Left lobe of liver (tissue), 2 donors: ENCODE data around the gene VSNL1. TPM values are rescaled to one million over a fixed set of nuclear protein-coding genes. Genes with fewer than 3 reads are reported as not detected.
A peak's percentile ranks its signal among the peaks of the same experiment; 100 is the strongest.

Source experiments
- ATAC-seq: fragments of 200-7000 bp; cut with Tn5 transposase; one replicate; pipeline ENCODE4 v1.9.1; 2020; ENCODE audit warnings: mild to moderate bottlenecking, moderate library complexity
- DNase-seq: peaks from one replicate; pipeline ENCODE4 v3.0.0-alpha.2; 2020; ENCODE audit warnings: low spot score
- total RNA-seq: library from RNA; stranded (reverse); gene quantifications from one replicate; pipeline ENCODE4 v1.2.1, GENCODE V29; 2021
- donor health status: DM: no; HTN: no; CAD: no; lungs with moderate emphysema.
- donor health status: DM: no; HTN: yes; CAD: no.

Gene VSNL1
- 11.9 TPM for total RNA-seq

DNA sequence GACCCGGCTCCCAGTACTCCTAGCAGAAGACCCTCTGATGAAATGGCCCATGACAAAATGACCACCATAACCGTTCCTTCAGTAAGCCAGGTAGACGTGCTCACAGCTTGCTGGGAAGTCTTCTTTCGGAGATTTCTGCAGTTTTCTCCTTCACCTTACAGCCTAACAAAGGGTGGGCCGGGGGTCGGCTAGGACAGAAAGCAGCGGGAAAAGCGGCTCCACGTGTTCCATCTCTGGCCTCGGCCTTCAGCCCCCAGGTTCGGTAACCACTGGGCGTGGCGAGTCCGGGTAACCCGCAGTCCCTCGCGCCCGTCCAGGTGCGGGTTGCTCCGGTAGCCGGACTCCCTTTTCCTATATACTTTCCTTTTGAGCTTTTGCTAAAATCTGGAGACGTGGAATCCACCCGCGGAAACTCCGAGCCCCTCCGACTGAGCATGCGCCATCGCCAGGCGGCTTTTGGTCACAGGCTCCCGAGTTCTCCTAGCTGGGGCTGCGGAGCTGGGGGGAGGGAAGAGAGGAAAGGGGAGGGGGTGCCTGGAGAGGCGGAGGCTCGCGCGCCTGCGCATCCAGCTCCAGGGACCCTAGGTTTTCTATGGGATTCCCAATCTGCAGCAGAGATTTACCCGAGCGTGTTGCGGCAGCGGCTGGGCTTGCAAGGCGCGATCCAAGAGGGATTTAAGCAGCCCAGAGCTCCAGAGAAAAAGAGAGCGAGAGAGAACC lies at the start of gene VSNL1:
Gene VSNL1, plus strand, starts transcription at position 604 of the 720 bp plus-strand sequence. CDS start 51,379 bp downstream, outside the sequence.
- DNase-seq (peak; percentile 96), ATAC-seq (peak; percentile 74)

DNA sequence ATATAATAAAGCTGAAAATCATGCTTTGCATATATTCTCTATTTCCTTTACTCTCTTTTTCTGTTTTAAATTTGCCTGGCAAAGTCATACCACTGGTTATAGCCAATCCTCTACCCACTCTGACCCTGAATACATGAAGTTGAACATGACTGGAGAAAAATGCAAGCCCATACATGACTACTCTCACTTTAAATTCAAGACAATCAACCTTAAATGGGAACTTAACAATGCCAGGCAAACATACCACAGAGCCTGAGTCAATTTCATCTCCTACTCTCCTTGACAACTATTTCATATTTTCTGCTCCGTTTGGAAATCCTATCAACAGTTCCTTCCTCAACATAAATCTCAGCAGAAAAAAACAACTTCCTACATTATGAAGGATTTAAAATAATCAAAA lies 44.9 kb upstream of the VSNL1 start:
- ATAC-seq (no peak), DNase-seq (no peak)

DNA sequence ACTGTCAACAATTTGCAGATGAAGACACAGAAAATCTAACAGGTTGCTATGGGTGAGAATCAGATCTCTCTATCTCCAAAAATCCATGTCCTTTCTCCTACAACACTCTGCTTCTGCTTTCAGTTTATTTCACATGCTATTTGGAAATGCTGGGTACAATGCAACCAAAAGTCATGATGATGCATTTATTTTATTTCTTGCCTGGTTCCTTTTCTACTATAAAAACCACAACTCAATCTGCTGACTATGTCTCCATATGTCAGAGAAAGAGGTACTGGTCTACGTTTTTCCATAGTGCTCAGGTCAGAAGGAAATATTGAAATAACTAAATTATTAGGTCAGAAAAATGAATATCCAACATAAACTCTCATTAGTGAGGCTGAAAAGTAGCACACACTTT lies 42.8 kb upstream of the VSNL1 start:
- ATAC-seq (no peak), DNase-seq (no peak)

DNA sequence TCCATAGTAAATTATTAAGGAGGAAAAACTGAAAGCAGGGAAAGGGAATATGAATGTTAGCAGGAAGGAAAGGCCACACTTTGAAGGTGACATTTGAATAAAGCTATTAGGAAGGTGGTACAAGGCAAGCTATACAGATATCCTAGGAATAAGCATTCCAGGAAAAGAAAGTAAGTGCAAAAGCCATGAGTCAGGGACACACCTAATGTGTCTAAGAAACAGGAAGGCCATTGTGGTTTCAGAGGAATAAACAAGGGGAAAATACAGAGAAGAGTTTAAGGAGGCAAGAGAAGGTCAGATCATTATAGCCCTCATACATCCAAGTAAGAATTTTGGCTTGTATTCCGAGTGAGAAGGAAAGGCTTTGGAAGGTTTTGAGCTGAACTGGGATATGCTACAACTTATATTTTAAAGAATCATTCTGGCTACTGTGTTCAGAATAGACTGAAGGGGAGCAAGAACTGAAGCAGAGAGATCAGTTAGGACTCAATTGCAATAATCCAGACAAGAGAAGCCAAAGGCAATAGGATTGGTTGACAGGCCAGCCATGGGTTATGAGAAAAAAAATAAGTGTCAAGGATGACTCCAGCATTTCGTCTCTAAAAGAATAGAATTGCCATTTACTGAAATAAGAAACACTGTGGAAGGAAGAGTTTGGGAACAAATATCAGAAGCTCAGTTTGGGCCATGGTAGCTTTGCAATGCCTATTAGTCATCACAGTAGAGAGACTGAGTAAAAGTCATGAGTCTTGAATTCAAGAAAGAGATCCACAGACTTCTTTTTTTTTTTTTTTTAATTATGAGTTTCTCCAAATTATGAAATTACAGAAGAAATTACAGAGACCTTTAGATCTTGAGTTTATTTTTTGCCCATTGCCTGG lies 33.5 kb upstream of the VSNL1 start:
- DNase-seq = no peak
- ATAC-seq = no peak

DNA sequence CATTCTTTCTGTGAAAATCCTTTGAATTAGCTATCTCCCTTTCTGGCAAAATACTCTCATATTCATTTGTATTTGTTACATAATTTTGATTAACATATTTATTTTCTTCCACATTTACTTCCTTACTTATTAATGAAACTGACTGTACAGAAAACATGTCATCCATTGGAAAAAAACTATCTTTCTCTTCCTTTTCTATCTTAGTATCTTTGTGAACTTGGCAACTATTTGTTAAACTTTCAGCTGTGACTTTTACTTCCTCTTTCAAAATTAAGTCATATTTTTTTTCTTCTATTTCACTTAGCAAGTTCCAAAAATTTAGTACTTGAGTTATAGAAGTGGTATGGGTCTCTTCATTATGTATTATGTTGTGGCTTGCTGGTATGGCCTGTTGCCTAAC lies 24.8 kb upstream of the VSNL1 start:
- no peak for DNase-seq
- ATAC-seq = no peak

DNA sequence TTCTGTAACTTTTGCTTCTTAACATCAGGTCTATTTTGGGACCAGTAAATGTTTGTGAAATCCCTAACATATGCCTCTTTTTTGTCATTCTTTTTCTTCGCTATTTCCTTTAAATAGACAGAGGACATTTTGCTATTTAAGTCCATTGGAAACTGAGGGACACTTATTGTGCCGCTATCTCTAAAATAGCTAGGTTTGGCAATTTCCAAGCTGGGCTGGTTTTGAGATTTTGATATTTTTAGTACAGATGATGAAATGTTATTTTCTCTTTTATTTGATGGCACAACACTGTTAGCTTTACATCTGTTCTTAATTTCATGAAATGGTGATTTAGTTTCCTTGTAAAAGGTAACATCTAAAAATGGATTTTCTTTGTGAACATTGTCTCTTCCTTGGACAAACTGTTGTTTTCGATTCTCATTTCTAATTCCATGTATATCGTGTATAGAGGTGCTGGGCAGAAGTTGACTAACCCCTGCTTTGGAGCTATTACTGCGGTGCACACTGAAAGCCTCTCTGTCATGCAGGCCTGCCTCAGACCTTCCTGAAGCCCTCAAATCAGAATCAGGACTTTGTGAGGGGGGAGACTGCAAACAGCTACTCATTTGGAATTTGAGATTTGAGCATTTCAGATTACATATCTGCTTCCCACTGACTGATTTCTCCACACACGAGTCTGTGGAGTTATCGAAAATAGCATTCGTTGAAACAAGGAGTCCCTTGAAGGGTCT lies 22.9 kb upstream of the VSNL1 start:
- DNase-seq = no peak
- peak; percentile 50 for ATAC-seq

DNA sequence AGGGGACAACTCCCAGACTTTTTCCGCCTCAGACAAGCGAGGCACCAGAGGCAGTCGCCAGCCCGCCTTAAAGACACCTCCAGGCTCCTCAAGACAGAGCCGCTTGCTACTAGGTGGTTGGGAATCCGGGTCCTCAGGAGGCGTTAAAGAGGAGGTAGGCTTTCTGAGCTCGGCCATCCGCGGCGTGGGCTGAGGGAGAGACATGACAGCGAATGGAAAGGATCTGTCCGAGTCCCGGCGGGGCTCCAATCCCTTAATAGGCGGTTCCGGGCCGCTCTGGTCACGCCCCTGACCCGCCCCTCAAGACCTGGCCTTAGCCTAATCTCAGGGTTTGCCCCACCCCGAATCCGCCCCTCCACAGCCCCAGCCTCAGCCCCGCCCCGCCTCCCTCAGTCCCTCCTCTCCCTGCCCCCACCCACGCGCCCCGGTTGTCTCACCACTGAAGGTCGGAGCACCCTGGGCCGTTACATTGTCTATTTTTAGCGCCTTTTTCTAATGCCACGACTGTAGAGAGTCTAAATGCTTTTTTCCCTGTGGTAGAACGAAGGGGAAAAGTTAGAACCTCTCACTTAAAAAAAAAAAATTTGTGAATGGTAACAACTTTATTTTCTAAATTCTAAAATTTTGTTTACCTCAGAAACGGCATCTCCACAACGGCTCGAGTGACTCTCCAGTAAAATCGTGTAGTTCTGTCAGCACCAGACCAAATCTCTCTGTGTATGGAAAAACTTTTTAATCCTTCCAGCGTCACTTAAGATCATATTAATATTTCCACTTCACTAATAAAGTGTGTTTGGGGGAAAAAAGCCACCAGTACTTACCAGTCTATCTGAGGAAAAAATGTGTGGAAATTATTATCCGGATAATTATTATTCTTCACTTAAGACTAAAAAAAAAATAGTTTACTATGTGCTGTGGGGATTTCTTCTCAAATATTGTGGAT lies 22.0 kb upstream of the VSNL1 start, which contains the start of gene RAD51AP2:
Gene RAD51AP2, minus strand, starts transcription at position 229 of the 943 bp plus-strand sequence. Its CDS starts 25 bp downstream, at position 204.
- peak; percentile 88 for DNase-seq
- ATAC-seq = peak; percentile 99

DNA sequence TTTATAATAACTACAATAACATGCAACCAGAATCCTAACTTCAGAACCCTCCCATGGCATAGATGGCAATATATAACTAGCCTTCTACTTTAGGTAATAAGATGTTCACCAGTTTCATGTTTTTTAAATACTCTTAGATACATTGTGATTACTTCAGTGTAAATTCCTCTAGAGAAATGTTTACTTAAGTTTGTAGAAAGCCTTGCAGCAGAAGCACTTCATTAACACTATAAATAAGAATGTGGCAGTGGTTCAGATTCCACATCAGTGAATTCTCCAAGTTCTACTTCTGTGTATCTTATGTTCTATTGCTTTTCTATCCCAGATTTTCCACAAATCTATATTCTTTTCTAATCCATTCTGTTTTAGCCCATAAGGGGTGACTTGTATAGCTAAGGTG lies 21.0 kb upstream of the VSNL1 start:
- ATAC-seq = no peak
- no peak for DNase-seq

DNA sequence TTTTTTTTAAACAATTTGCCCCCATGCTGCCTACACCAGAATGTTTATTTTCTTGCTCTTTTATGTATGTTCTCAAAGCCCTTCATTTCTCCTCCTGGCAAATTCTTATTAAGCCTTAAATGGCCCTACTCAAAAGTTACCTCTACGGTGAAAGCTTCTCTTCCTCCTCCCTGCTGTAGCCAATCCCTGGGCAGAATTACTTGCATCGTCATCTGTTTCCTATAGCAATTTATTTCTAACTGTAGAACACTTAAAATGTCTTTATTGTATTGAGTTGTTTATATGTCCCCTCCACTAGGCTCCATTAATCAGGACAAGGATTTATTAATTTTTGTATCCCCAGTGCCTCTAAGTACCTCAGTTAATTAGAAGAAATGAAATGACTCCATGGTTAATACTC lies 19.7 kb upstream of the VSNL1 start:
- no peak for ATAC-seq
- no peak for DNase-seq

DNA sequence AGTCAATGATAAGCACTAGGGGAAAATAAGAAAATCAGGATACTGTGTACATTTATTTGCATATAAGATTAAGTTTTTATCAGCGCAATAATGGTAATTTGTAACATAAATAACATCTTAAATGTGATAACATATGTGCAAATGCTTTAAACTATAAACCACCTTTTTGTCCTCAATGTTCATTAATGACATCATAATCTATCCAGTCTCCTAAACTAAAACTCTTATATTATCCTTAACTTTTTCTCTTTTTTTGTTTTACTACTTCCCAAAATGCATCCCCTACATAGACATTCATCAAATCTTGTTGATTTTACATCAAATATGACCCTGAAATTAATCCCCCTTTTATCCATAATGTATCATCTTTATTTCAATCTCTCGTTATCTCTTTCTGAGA lies 18.9 kb upstream of the VSNL1 start:
- DNase-seq (no peak), ATAC-seq (no peak)

DNA sequence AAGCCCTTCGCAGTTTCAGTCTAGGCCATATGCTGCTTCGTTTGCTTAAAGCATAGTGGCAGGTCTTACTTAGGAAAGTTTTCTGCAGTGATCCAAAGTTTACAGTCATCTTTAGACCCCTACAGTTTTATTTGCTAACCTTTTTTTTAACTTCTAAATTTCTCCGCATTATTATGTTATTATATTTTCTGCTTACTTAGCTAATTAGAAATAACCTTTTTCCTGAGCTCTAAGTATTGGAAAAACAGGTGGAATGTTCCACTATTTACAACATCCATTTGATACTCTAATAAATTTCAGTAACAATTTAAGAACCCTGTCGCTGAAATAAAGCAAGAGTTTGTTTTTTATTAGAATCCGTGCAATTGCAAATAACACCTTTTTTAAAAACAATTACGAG lies 18.2 kb upstream of the VSNL1 start:
- DNase-seq = no peak
- no peak for ATAC-seq

DNA sequence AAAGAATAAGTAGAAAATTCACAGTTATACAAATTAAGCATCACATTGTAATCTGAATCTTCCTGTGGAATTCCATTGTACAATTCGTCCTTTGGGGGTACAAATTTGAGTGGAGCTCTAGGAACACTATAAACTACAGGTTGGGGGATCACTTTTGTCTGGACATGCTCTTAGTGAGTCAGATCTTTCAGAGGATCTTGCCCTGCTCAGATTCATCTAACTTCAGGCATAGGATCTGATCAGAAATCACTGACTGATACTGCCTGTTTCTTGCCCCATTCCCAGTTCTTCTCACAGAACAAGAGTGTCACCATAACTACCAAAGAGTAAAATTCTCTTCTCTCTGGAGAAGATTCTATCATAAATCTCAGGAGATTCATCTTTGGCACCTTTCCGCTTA lies 10.7 kb upstream of the VSNL1 start:
- ATAC-seq = no peak
- no peak for DNase-seq

DNA sequence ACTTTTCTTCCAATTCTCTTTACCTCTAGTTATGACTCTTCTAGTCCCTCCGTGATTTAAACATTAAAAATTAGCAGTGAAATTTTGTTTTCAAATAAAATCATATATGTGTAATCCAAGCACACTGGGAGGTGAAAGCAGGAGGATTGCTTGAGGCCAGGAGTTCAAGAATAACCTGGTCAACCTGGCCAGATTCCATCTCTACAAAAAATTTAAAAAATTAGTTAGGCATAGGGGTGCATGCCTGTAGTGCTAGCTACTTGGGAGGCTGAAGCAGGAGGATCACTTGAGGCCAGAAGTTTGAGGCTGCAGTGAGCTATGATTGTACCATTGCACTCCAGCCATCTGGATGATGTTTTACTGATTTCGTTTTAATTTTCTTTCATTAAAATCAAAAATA lies 7.0 kb upstream of the VSNL1 start:
- ATAC-seq (no peak), DNase-seq (no peak)

DNA sequence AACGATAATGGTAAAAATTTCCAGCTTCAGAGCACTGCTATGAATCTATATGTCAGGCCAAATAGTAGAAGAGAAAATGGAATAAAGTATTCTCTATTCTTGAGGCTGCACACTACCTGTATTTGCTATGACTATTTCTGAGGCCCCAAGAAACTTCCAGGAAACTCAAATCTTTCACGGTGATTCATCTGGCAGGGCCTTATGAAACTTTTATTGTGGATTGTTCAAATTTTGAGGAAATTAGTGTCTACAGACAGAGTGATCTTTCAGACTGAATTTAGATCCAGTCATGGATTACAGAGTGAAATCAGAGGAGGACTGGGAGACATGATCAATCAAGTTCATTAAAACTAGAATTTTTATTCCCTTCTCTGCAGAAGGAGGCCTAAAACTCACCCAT lies 4.1 kb upstream of the VSNL1 start:
- DNase-seq = no peak
- ATAC-seq = no peak

DNA sequence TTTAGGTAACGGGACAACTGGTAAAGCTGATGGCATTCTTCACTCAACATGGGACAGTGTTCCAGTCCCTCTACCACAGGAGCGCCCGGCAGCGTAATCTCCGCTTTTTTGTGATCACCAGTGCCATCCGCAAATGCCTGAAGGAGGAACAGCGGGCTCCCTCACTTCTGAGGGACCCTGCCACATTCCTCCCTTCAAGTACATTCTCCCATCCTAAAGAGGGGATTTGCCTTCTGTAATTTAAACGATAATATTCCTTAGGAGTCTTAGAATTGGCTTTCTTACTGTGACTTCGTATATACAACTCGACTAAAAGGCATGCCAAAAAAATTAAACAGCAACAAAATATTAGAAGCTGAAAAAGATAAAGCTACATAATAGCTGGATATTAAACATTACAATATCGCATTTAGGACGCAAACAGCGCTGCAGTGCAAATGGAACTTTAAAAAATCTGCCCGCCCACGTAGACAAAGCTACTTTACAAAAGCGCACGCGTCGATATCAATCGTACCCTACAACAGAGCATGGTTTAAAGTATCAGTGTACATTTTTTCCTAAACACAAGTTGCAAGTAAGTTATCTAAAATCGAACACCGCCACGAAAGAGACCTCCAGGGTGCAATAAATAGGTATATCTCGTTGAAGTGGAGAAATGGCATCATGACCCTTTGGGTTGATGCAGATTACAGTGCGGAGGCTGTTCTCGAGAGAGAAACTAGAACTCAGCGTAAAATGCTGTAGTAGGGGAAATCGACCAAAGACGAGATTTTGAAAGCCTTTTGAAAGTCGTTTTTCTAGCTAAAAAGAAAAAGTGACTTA lies 2.3 kb upstream of the VSNL1 start:
- ATAC-seq (peak; percentile 19), DNase-seq (peak; percentile 57)

DNA sequence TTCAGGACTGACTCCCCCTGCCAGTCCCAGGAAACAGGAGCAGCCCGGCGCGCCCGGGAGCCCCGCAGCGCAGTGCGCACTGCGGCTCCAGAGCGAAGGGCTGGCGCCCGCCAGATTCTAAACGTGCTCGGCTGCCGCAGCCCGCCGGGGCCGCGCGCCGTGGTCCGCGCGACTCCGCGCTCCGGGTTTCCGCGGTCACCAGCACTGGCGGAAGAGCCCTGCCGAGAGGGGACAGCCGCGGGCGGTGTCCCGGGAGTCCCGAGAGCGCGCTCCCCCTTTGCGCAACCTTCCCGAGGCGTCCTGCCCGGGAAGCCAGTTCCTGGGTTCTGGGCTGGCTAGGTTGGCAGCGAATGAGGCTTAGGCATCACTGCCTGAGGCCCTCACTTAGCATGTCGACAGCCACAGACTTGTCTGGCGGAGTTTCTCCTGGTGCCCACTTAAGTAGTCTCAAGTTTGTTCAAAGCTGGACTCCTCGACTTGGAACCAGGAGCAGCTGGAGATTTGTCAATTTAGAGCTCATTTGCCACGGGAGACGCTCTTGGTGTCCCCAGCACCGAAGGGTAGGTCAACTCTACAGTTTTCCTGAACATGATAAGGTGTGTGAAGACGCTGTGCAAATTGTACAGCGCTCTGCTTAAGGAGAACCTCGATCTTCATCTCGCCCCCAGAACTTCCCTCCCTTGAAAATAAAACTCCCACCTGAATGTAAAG lies 1.5 kb upstream of the VSNL1 start:
- DNase-seq (peak; percentile 93), ATAC-seq (peak; percentile 79)

DNA sequence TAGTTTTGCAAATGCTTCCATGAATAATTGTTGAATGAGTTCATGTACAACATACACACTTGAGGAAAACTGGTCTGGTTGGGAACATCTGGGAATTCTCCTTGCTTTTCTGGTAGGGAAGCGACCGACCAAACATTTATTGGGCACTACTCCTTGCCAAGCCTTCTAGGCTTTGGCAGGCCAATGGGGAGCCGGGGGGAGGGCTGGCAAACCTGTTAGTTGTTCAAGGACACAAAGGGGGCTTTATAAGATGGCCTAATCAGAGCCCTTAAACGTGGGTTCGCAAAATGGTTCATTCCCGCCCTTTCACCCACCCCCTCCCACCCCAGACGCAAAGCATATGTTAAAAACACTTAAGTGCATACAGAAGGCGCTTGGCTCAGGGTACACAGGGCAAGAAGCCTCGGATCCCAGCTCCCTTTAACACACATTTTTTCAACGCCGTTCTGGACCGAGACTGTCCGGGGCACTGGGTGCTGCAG lies 844 bp upstream of the VSNL1 start:
- peak; percentile 53 for ATAC-seq
- peak; percentile 75 for DNase-seq

DNA sequence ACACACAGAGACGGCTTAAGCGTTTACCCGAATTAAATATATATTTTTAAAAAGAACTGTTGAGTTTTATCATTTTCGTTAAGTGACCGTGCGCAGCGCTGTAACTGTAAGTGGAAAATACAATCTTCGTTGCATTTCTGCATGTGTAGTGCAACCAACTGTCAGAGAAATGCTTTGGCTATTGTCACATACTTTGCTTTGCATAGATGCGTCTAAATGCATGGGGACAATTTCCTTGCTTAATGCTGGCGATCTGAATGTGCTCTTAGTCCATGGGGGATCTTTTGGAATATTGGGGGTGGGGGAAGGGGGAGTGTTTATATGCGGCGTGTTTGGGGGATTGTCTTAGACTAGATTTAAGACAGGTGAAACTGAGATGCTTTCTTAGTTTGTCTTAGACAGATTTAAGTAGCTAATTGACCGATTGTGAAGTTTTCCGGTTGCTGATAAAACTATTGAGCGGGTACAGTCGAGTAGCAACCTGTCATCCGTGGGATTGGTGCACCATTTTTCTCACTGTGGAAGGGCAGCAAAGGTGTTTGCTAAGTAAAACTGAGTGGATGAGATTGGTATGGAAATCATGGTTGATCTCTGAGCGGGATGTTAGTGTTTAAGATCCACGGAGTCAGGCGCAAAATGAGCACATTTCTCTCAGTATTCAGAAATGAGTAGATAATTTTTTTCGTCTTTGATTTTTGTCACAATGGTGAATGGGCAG lies 476 bp downstream of the VSNL1 start:
- ATAC-seq (no peak), DNase-seq (no peak)
